Osteoblast (primary cell): ENCODE results near the gene NRG3. TPM values are rescaled to one million over a fixed set of nuclear protein-coding genes. Genes with fewer than 3 reads are reported as not detected.

Source experiments
- DNase-seq: peaks from one replicate; pipeline ENCODE4 v3.0.0; 2011; ENCODE audit warnings: low spot score, mixed read lengths; ENCODE audit not compliant: insufficient read length; ENCODE audit errors: missing footprints
- H2AFZ ChIP-seq: 2 replicates; pipeline ENCODE4 v1.6.0; 2011; ENCODE audit warnings: mild to moderate bottlenecking, low read length
- H3K27ac ChIP-seq: 2 replicates; pipeline ENCODE4 v1.5.1; 2011; ENCODE audit warnings: mild to moderate bottlenecking, low read depth, low read length, moderate library complexity
- H3K27me3 ChIP-seq: 2 replicates; pipeline ENCODE4 v1.6.0; 2012; ENCODE audit warnings: mild to moderate bottlenecking, control low read depth, inconsistent platforms, low read length, moderate library complexity; ENCODE audit not compliant: insufficient read depth
- H3K36me3 ChIP-seq: 2 replicates; pipeline ENCODE4 v1.5.1; 2011; ENCODE audit warnings: mild to moderate bottlenecking, low read length, control low read depth, moderate library complexity; ENCODE audit not compliant: insufficient read depth
- H3K4me1 ChIP-seq: 2 replicates; pipeline ENCODE4 v1.5.1; 2011; ENCODE audit warnings: mild to moderate bottlenecking, low read length, control low read depth, moderate library complexity; ENCODE audit not compliant: insufficient read depth
- H3K4me2 ChIP-seq: 2 replicates; pipeline ENCODE4 v1.6.0; 2011; ENCODE audit warnings: mild to moderate bottlenecking, low read length; ENCODE audit not compliant: insufficient read depth
- H3K4me3 ChIP-seq: fragments of 200-600 bp; sonication (generic); 3 replicates; pipeline ENCODE4 v1.5.1; 2012; ENCODE audit warnings: mild to moderate bottlenecking, low read length, inconsistent platforms; ENCODE audit not compliant: insufficient read depth
- H3K79me2 ChIP-seq: 2 replicates; pipeline ENCODE4 v1.6.0; 2012; ENCODE audit warnings: mild to moderate bottlenecking, low read length, control low read depth, inconsistent platforms; ENCODE audit not compliant: insufficient read depth
- H3K9me3 ChIP-seq: 2 replicates; pipeline ENCODE4 v1.5.1; 2011; ENCODE audit warnings: low read depth, low read length, control low read depth
- H4K20me1 ChIP-seq: 2 replicates; pipeline ENCODE4 v1.6.0; 2012; ENCODE audit warnings: mild to moderate bottlenecking, low read length, control low read depth; ENCODE audit not compliant: insufficient read depth
- CTCF ChIP-seq: IDR thresholded peaks from 2 replicates; pipeline ENCODE4 v1.5.1; 2011; ENCODE audit warnings: mild to moderate bottlenecking, low read depth, low read length, moderate library complexity; ENCODE audit errors: extremely low read depth
- total RNA-seq: library from RNA; depleted of rRNA; stranded (reverse); fragments of >200 nt; gene quantifications from 2 replicates; pipeline ENCODE4 v1.2.3, GENCODE V29; 2012

The NRG3 gene
- total RNA-seq, 1 donor = not detected

GRCh38 chr10:82256275-82256674 lies 381.3 kb downstream of the NRG3 start:
- H3K4me1 ChIP-seq = no peaks in the 10 kb centered on the region
- no peaks in the 10 kb centered on the region for H3K9me3 ChIP-seq
- TF ChIP-seq CTCF = no peak
- H3K36me3 ChIP-seq = no peaks in the 10 kb centered on the region
- no peaks in the 10 kb centered on the region for H3K79me2 ChIP-seq
- H3K27me3 ChIP-seq = no peaks in the 10 kb centered on the region
- no peak overlapping the region for H2AFZ ChIP-seq
- H3K4me3 ChIP-seq = no peak overlapping the region
- no peaks in the 10 kb centered on the region for H4K20me1 ChIP-seq
- DNase-seq = no peak
- H3K4me2 ChIP-seq = no peak overlapping the region
- no peak overlapping the region for H3K27ac ChIP-seq

- Histone ChIP-seq H3K4me3 (no peak overlapping the region), H3K36me3 (no peaks in the 10 kb centered on the region), H2AFZ (no peak overlapping the region), H3K27ac (no peak overlapping the region), H3K27me3 (no peaks in the 10 kb centered on the region), H3K4me1 (no peaks in the 10 kb centered on the region), H4K20me1 (no peaks in the 10 kb centered on the region), H3K9me3 (peaks cover 3% of the 10 kb centered on the region), H3K4me2 (no peak overlapping the region), H3K79me2 (no peaks in the 10 kb centered on the region)
- no peak for DNase-seq
- TF ChIP-seq CTCF = no peak
Measured at GRCh38 chr10:82266438-82266837, 391.4 kb downstream of the NRG3 start.

- Histone ChIP-seq H3K4me1 (no peaks in the 10 kb centered on the region), H3K36me3 (no peaks in the 10 kb centered on the region), H4K20me1 (no peaks in the 10 kb centered on the region), H3K4me2 (no peak overlapping the region), H2AFZ (no peak overlapping the region), H3K27ac (no peak overlapping the region), H3K27me3 (no peaks in the 10 kb centered on the region), H3K4me3 (no peak overlapping the region), H3K9me3 (peaks cover 3% of the 10 kb centered on the region), H3K79me2 (no peaks in the 10 kb centered on the region)
- DNase-seq = no peak
- no peak for TF ChIP-seq CTCF
Measured at GRCh38 chr10:82267014-82267413, 392.0 kb downstream of the NRG3 start.

GRCh38 chr10:82267465-82267864 lies 392.5 kb downstream of the NRG3 start:
- Histone ChIP-seq H3K4me3 (no peak overlapping the region), H3K79me2 (no peaks in the 10 kb centered on the region), H3K36me3 (no peaks in the 10 kb centered on the region), H3K9me3 (peaks cover 3% of the 10 kb centered on the region), H3K27ac (no peak overlapping the region), H2AFZ (no peak overlapping the region), H3K27me3 (no peaks in the 10 kb centered on the region), H3K4me1 (no peaks in the 10 kb centered on the region), H4K20me1 (no peaks in the 10 kb centered on the region), H3K4me2 (no peak overlapping the region)
- DNase-seq = no peak
- TF ChIP-seq CTCF = no peak
